Measurements from ENCODE around the gene MRGPRG. TPM values are rescaled to one million over a fixed set of nuclear protein-coding genes. Genes with fewer than 3 reads are reported as not detected.
"Not testable (repeated sequence)": the region's sequence is repeated elsewhere in the genome, so short reads cannot be mapped to it uniquely, and the experiment has no call there.

Gene MRGPRG, protein sequence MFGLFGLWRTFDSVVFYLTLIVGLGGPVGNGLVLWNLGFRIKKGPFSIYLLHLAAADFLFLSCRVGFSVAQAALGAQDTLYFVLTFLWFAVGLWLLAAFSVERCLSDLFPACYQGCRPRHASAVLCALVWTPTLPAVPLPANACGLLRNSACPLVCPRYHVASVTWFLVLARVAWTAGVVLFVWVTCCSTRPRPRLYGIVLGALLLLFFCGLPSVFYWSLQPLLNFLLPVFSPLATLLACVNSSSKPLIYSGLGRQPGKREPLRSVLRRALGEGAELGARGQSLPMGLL
- not detected in 2 replicates for total RNA-seq (2012; rRNA removed)

DNA sequence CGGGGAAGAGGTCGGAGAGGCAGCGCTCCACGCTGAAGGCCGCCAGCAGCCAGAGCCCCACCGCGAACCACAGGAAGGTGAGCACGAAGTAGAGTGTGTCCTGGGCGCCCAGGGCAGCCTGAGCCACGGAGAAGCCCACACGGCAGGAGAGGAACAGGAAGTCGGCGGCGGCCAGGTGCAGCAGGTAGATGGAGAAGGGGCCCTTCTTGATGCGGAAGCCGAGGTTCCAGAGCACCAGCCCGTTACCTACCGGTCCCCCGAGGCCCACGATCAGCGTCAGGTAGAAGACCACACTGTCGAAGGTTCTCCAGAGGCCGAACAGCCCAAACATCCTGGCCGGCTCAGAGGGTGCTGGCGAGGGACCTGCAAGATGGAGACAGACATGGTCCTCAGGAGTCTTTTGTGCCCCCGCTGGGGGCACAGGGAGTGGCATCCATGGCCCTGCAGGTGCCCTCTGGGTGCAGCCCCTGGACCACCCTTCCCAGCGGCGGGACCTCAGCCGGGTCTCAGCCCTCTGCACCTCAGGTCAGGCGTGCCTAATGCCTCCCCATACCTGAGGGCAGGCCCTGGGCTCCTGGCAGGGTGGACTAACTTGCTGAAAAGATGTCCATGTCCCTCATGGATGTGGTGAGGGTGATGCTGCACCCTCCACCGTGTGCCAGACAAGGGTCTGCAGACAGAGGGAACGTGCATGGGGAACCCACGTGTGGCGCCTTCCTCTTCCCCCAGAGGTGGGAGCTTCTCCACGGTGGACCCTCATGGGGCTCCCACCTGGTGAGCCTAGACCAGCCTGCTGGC lies at the start of gene MRGPRG:
Gene MRGPRG, minus strand, starts transcription at position 331 of the 798 bp plus-strand sequence. Its CDS starts 0 bp downstream, at position 331.
- Histone ChIP-seq H3K36me3 (ENCODE audit: insufficient read depth, low read length) (no peaks in the 10 kb centered on the region), H3K9ac (ENCODE audit: low read depth, low read length) (no peak within 1 kb of the TSS), H3K4me2 (ENCODE audit: low read length) (no peak within 1 kb of the TSS), H3K27me3 (ENCODE audit: control insufficient read depth, insufficient read depth, low read length) (peaks cover 62% of the 10 kb centered on the region), H3K9me3 (replicated peaks; ENCODE audit: low read length) (no peaks in the 10 kb centered on the region), H3K4me3 (ENCODE audit: low read length) (no peak within 1 kb of the TSS), H3K4me1 (ENCODE audit: control insufficient read depth, insufficient read depth, low read length) (no peaks in the 10 kb centered on the region)

GRCh38 chr11:3262548-3262947 lies 43.9 kb upstream of the MRGPRG start:
- not testable (repeated sequence) for H3K36me3 ChIP-seq (ENCODE audit: insufficient read depth, low read length); H3K4me1 ChIP-seq (ENCODE audit: control insufficient read depth, insufficient read depth, low read length); H3K9me3 ChIP-seq (replicated peaks; ENCODE audit: low read length); H3K9ac ChIP-seq (ENCODE audit: low read depth, low read length); H3K4me3 ChIP-seq (ENCODE audit: low read length); H3K4me2 ChIP-seq (ENCODE audit: low read length); H3K27me3 ChIP-seq (ENCODE audit: control insufficient read depth, insufficient read depth, low read length)

DNA sequence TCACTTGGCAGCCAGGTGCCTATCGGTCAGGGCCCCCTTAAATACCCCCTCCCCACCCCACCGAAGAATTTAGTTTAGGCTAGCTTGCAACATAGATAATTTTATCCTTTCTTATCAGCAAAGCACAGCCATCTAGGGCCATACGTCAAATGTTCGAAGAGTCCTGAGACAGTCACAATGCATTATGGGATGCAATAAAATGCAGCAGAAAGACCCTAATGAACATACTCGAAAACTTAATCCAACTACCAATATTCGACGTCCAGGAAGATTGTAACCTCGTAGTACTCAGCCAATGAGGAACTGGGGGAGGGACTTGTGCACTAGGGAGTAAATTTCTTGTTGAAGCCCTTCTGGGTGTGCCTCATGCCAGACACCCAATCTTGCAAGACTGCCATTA lies 43.2 kb upstream of the MRGPRG start:
- H3K9ac ChIP-seq (ENCODE audit: low read depth, low read length); H3K36me3 ChIP-seq (ENCODE audit: insufficient read depth, low read length); H3K4me1 ChIP-seq (ENCODE audit: control insufficient read depth, insufficient read depth, low read length); H3K9me3 ChIP-seq (replicated peaks; ENCODE audit: low read length); H3K4me2 ChIP-seq (ENCODE audit: low read length); H3K4me3 ChIP-seq (ENCODE audit: low read length); H3K27me3 ChIP-seq (ENCODE audit: control insufficient read depth, insufficient read depth, low read length): not testable (repeated sequence)

DNA sequence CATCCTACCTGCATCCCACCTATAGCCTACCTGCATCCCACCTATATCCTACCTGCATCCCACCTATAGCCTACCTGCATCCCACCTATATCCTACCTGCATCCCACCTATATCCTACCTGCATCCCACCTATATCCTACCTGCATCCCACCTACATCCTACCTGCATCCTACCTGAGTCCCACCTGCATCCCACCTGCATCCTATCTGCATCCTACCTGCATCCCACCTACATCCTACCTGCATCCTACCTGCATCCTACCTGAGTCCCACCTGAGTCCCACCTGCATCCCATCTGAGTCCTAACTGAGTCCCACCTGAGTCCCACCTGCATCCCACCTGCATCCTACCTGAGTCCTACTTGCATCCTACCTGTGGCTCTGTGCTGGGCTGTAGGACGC lies 38.9 kb upstream of the MRGPRG start:
- not testable (repeated sequence) for H3K4me3 ChIP-seq (ENCODE audit: low read length); H3K9ac ChIP-seq (ENCODE audit: low read depth, low read length); H3K36me3 ChIP-seq (ENCODE audit: insufficient read depth, low read length); H3K4me2 ChIP-seq (ENCODE audit: low read length); H3K9me3 ChIP-seq (replicated peaks; ENCODE audit: low read length); H3K4me1 ChIP-seq (ENCODE audit: control insufficient read depth, insufficient read depth, low read length); H3K27me3 ChIP-seq (ENCODE audit: control insufficient read depth, insufficient read depth, low read length)

DNA sequence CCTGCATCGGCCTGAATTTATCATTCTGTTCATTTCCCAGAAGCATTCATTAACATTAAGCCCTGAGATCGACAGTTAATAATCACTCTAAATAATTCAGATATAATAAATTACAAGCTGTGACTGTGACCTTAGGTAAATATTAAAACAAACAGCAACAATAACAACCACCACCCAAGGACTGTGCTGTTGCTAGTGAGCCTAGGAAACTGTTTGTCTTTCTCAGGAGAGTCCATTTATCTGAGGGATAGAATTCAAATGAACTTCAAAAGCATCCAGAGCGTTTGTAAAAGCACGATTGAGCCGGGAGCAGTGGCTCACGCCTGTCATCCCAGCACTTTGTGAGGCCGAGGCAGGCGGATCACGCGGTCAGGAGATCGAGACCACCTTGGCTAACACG lies 36.6 kb upstream of the MRGPRG start:
- H3K4me1 ChIP-seq (ENCODE audit: control insufficient read depth, insufficient read depth, low read length); H3K27me3 ChIP-seq (ENCODE audit: control insufficient read depth, insufficient read depth, low read length); H3K4me2 ChIP-seq (ENCODE audit: low read length); H3K4me3 ChIP-seq (ENCODE audit: low read length); H3K9me3 ChIP-seq (replicated peaks; ENCODE audit: low read length); H3K36me3 ChIP-seq (ENCODE audit: insufficient read depth, low read length); H3K9ac ChIP-seq (ENCODE audit: low read depth, low read length): not testable (repeated sequence)

DNA sequence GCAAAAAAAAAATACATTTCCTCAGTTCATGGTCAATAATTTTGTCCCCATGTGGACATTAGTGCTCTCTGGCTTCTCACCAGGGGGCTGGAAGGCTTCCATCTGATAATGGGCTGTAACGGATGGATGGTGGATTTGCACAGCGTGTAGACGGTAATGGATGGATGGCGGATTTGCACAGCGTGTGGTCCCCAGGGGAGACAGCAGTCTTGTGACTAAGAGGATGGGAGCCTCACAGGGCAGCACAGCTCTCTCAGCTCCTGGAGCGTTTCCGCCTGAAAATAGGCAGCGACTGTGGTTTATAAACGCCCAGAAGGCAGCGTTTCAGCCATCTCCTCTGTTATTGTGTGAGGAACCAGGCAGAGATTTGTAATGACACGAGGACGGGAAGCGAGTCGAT lies 36.2 kb upstream of the MRGPRG start:
- not testable (repeated sequence) for H3K27me3 ChIP-seq (ENCODE audit: control insufficient read depth, insufficient read depth, low read length); H3K4me1 ChIP-seq (ENCODE audit: control insufficient read depth, insufficient read depth, low read length); H3K4me2 ChIP-seq (ENCODE audit: low read length); H3K36me3 ChIP-seq (ENCODE audit: insufficient read depth, low read length); H3K4me3 ChIP-seq (ENCODE audit: low read length); H3K9ac ChIP-seq (ENCODE audit: low read depth, low read length); H3K9me3 ChIP-seq (replicated peaks; ENCODE audit: low read length)

- Histone ChIP-seq H3K9ac (ENCODE audit: low read depth, low read length) (no peak overlapping the region), H3K4me3 (ENCODE audit: low read length) (no peak overlapping the region), H3K4me1 (ENCODE audit: control insufficient read depth, insufficient read depth, low read length) (no peaks in the 10 kb centered on the region), H3K36me3 (ENCODE audit: insufficient read depth, low read length) (no peaks in the 10 kb centered on the region), H3K9me3 (replicated peaks; ENCODE audit: low read length) (no peaks in the 10 kb centered on the region), H3K4me2 (ENCODE audit: low read length) (no peak overlapping the region), H3K27me3 (ENCODE audit: control insufficient read depth, insufficient read depth, low read length) (peaks cover 5% of the 10 kb centered on the region)
Observed at GRCh38 chr11:3245071-3245470, 26.5 kb upstream of the MRGPRG start.

- Histone ChIP-seq H3K4me3 (ENCODE audit: low read length) (no peak overlapping the region), H3K4me2 (ENCODE audit: low read length) (no peak overlapping the region), H3K36me3 (ENCODE audit: insufficient read depth, low read length) (no peaks in the 10 kb centered on the region), H3K27me3 (ENCODE audit: control insufficient read depth, insufficient read depth, low read length) (peaks cover 10% of the 10 kb centered on the region), H3K9ac (ENCODE audit: low read depth, low read length) (no peak overlapping the region), H3K4me1 (ENCODE audit: control insufficient read depth, insufficient read depth, low read length) (no peaks in the 10 kb centered on the region), H3K9me3 (replicated peaks; ENCODE audit: low read length) (no peaks in the 10 kb centered on the region)
Observed at GRCh38 chr11:3243880-3244279, 25.3 kb upstream of the MRGPRG start.

GRCh38 chr11:3237119-3237518 lies 18.5 kb upstream of the MRGPRG start:
- no peak overlapping the region for H3K4me3 ChIP-seq (ENCODE audit: low read length)
- no peak overlapping the region for H3K9ac ChIP-seq (ENCODE audit: low read depth, low read length)
- no peaks in the 10 kb centered on the region for H3K36me3 ChIP-seq (ENCODE audit: insufficient read depth, low read length)
- H3K4me2 ChIP-seq (ENCODE audit: low read length) = no peak overlapping the region
- no peaks in the 10 kb centered on the region for H3K4me1 ChIP-seq (ENCODE audit: control insufficient read depth, insufficient read depth, low read length)
- no peaks in the 10 kb centered on the region for H3K9me3 ChIP-seq (replicated peaks; ENCODE audit: low read length)
- peaks cover 46% of the 10 kb centered on the region for H3K27me3 ChIP-seq (ENCODE audit: control insufficient read depth, insufficient read depth, low read length)

DNA sequence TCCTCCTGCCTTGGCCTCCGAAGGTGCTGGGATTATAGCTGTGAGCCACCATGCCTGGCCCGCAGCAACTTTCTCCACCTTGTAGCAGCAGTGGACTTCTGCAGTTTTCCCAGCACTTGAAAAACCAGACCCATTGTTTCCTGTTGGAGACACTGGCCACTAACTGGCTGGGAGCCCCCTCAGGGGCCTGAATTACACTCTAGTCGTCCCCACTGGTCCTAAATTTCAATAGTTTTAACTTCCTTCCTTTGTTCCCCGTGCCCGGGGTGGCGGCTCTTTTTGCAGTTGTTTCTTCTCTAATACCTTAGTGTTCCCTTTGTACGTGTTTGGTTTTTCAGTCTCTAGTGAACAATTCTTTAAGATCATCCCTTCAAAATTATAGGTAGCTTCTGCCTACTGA lies 16.2 kb upstream of the MRGPRG start:
- Histone ChIP-seq H3K36me3 (ENCODE audit: insufficient read depth, low read length) (no peaks in the 10 kb centered on the region), H3K9me3 (replicated peaks; ENCODE audit: low read length) (no peaks in the 10 kb centered on the region), H3K9ac (ENCODE audit: low read depth, low read length) (no peak overlapping the region), H3K4me3 (ENCODE audit: low read length) (no peak overlapping the region), H3K4me2 (ENCODE audit: low read length) (no peak overlapping the region), H3K27me3 (ENCODE audit: control insufficient read depth, insufficient read depth, low read length) (peaks cover 54% of the 10 kb centered on the region), H3K4me1 (ENCODE audit: control insufficient read depth, insufficient read depth, low read length) (no peaks in the 10 kb centered on the region)

DNA sequence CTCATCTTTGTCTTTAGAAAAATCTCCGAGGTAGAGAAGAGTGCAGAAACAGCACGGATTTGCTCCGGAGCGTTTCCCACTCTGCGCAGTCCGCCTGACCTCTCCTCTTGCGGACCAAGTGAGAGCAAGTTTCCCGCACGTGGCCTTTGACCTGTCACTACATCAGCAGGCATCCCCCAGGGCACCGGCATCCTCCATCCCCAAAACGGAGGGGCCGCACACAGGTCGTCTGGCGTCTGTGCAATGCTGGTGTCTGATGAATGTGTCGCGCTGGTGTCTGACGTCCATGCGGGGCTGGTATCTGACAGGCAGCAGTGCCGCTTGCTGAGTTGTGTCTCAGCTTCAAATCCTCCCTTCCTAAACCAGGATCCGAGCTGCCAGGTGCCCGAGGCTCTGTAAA lies 14.3 kb upstream of the MRGPRG start:
- Histone ChIP-seq H3K36me3 (ENCODE audit: insufficient read depth, low read length) (no peaks in the 10 kb centered on the region), H3K9ac (ENCODE audit: low read depth, low read length) (no peak overlapping the region), H3K4me3 (ENCODE audit: low read length) (no peak overlapping the region), H3K4me1 (ENCODE audit: control insufficient read depth, insufficient read depth, low read length) (no peaks in the 10 kb centered on the region), H3K4me2 (ENCODE audit: low read length) (no peak overlapping the region), H3K27me3 (ENCODE audit: control insufficient read depth, insufficient read depth, low read length) (peaks cover 47% of the 10 kb centered on the region), H3K9me3 (replicated peaks; ENCODE audit: low read length) (no peaks in the 10 kb centered on the region)

Measured in skeletal muscle satellite cell (primary cell).